GM18907 (cell line): ENCODE data around the gene GLIS1.

Experiments
- ATAC-seq: cut with Tn5 transposase; IDR thresholded peaks from one replicate; pipeline ENCODE4 v1.9.1; 2021; ENCODE audit warnings: mild to moderate bottlenecking, moderate library complexity; ENCODE audit not compliant: unreplicated experiment

GLIS1 gene

GRCh38 chr1:53681351-53681976 lies 57.5 kb downstream of the GLIS1 start:
- ATAC-seq: no peak

DNA sequence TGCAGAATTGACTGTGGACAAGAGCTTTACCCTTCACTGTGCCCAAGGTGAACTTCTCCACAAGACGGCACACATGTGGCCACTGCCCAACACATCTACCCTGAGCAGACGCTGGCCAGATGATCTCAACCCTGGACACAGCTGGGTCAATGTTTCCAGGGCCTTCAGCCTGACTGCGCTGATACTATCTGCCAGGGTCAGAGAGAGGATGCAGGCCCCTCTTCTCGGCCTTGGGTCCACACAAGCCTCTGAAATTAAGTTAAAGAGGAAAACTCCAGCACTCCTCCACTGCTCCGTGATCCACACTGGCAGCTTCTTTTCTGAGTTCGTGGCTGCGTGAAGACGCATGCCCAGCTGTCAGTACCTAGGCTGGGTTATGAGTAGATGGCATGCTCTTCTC lies 58.1 kb downstream of the GLIS1 start:
- no peak for ATAC-seq

DNA sequence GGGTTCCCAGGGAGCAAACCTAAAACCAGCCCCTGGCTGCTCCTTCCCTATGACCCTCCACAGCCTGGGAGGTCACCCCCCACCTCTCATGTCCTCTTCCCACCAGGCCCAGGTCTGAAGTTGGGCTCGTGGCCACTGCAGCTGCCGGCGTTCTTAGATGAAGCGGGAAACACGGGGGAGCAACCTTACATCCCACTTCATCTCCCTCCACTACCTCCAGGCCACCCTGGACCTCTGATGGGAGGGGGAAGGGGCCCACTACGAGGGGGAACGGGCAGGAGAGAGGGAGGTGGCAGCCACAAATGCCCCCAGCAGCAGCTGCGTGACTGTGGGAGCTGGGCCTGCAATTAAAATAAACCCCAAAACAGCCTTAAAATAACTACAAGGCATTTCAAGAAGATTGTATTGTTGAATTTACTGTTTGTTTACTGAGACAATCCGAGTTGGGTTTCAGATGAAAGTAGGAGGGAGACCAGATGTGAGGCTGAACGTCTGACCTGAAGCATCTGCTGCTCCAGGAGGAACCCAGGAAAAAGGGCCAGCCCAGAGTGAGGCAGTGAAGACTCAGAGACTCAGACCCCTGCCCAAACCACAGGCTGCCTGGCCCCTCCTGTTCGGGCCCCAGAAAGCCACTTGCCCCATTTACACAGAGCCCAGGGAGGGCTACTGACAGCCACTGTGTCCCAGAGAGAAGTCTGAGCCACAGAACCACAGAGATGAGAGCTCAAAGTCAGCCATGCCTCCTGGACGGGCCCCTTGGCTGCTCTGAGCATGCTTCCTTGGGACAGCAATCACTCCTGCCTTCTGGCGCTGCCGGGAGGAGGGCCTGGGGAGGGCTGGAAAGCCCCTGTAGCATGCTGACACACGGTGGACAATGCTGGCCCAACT lies 59.8 kb downstream of the GLIS1 start:
- no peak for ATAC-seq

DNA sequence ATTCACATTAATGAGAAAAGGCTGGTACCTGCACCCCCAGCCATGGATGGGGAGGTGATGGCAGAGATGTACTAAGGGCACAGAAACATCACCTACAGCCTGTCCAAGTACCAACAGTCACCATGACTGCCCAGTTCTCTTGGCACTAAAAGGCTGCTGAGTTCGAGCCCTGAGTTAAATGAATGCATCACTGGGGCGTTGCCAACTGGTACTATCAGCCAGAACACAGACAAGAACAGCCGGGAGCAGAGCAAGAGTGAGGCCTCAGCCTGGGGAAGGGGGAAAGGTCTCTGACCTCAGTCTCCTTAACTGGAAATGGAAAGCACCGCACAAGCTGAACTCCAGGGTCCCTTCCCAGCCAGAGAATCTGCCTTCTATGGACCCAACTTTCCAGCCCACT lies 60.5 kb downstream of the GLIS1 start:
- no peak for ATAC-seq

GRCh38 chr1:53678046-53678445 lies 60.9 kb downstream of the GLIS1 start:
- no peak for ATAC-seq

- ATAC-seq: no peak
Observed at GRCh38 chr1:53677486-53677885, 61.5 kb downstream of the GLIS1 start.

GRCh38 chr1:53672785-53673184 lies 66.2 kb downstream of the GLIS1 start:
- ATAC-seq: no peak

GRCh38 chr1:53672243-53672642 lies 66.7 kb downstream of the GLIS1 start:
- no peak for ATAC-seq

- no peak for ATAC-seq
Observed at GRCh38 chr1:53669621-53670191, 69.3 kb downstream of the GLIS1 start.

DNA sequence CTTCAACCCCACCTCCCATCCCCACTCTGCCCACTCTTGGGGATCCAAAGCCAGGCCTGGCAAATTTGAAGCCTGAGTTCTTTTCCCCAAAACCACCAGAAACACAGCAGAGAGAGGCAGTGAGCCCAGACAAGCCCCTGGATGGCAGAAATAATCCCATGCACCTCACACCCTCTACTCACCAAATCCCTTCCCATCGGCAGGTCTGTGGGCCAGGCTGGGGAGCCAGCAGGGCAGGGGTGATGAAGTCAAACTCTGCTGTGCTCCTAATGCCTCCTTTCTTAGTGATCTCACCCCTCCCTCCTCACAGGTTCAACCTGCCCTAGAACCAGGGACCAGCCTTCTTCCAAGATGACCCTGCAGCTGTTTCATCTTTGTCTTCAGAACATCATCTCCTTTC lies 72.4 kb downstream of the GLIS1 start:
- no peak for ATAC-seq

- no peak for ATAC-seq
Observed at GRCh38 chr1:53665996-53666395, 73.0 kb downstream of the GLIS1 start.

DNA sequence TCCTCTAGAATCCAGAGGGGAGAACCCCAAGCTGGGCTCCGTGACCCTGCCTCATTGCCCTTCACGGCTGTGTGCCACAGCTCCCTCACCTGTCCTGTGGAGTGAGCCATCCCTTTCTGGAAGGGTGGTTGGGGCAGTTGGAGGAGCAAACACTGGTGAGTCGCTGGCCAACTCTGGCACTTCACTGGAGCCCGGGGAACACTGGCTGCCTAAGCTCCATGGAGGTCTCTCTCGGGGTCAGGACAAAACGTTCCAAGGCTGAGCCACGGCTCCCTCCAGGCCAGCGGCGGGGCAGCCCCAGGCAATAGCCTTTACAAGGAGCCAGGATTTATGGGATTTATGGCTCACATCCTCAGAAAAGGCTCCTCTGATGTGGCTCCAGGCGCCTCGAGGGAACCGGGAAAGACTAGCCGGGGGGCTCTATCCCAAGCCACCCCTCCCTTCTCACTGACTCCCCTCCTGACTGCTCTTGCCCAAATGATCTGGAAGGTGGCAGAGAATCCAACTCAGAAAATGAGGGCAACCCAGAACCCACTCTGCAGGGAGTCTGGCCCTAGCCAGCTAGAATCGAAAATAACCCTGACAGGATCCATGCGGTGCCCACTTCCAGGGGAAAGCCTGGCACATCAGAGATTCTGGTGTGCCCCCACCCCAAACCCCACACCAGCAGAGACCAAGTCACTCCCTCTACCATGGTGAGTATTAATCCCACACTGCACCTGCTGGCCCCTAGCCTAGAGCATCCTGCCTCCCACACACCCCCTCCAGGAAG lies 75.2 kb downstream of the GLIS1 start:
- no peak for ATAC-seq

DNA sequence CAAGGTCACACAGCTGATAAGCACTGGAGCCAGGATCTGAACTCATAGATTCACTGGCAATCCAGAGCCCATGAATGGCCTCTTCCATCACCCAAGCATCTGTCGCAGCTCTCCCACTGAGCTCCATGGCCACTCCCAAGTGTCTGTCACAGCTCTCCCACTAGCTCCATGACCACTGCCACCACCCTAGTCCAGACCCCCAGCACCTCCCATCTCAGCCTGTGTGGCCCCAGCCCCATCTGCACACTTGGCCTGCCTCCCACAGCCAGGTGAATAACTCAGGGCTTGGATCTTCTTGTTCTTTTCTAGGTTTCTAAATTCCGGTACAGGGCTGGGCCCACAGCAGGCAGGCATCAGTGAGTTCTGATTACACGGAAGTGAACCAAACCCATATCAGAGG lies 76.0 kb downstream of the GLIS1 start:
- no peak for ATAC-seq

DNA sequence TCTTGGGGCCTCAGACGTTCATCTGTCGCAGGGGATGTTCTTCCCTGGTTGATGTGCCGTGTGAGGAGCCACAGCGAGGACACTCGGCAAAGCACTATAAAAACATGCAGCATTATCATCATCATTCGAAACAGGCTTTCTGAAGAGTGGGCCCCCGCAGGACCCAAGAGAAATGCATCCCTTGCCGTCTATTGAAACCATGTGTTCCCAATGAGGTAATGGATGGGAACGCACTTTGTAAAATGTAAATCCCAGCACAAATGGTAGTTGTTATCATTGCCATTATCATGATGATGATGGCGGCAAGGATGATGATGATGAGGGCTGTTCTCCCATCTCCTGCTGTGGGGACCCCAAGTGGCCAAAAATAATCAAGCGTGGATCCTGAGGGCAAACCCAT lies 76.8 kb downstream of the GLIS1 start:
- ATAC-seq: no peak

DNA sequence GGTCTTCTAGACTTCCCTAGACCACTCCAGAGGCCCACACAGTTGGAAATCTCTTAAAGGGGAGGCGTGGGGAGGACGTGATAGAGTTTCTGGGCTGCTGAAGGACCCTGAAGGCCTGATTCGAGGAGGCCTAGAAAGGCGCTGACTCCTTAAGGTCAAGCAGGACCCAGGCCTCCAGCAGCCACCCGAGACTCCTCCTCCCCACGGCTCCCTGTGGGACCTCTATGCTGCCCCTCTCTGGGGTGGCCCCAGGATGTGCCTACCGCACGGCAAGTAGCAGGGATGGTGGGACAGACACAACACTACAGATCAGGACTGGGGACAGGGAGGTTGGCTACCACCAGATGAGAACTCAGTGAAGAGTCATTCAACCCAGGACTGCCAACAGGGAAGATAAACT lies 77.5 kb downstream of the GLIS1 start:
- no peak for ATAC-seq

GRCh38 chr1:53660666-53661065 lies 78.3 kb downstream of the GLIS1 start:
- ATAC-seq: no peak

- ATAC-seq: no peak
Observed at GRCh38 chr1:53659436-53659835, 79.5 kb downstream of the GLIS1 start.

- ATAC-seq: no peak
Observed at GRCh38 chr1:53658489-53659230, 80.3 kb downstream of the GLIS1 start.

DNA sequence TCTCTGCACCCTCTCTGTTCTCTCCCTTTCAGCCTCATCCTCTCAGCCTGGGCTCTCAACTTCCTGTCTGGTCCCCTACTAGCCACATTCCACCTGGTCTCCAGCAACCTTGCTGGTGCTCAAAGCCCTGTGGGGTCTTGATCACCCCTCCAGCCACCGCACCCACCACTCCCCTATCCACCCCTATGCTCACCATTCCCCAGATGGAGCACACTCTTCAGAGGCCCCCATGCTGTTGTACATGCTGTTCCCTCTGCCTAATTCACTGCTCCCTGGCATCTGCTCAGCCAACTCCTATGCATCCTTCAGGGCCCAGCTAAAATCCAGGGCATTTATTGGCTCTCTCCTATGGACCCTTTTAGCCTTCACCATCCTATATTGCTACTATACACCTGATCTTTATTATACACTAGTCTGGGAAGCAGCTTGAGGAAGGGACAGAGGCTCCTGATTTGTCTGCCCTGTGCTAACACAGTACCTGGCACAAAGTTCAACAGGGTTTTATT lies 81.0 kb downstream of the GLIS1 start:
- ATAC-seq: no peak

DNA sequence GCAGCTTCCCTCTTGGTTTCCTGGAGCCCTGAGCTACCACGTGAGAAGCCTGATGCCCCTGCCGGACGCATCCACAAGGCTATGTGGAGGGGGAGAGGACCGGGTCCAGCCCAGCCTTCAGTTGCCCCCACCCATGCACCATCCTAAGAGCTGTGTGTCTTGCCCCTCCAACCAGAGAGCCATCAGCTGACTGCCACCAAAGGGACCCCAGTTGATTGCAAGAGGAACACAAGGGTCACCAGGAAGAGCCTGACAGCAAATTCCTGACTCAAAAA lies 81.5 kb downstream of the GLIS1 start:
- ATAC-seq: no peak
